ENCODE data around the gene KCNS3. TPM values are rescaled to one million over a fixed set of nuclear protein-coding genes. Genes with fewer than 3 reads are reported as not detected.

KCNS3 gene
- total and polyA plus RNA-seq, 12 donors = 0.50 to 4.3 (median 1.8) TPM

DNA sequence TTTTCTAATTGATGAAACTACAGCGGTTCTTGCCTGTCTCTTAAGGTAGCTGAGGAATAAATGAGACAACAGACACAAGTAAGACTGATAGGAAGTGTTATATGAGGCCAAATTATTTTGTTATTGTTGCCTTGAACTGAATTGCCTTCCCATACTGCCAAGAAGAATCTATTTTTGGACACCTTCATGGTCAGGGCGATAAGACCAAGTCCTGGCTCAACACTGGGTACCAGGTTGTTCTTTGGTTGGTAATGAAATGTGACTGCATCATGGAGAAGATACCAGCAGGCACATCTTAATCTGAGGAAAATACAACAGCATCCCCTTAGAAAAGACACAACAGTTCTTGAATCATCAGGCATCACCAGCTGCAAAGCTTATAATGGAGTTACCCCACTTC lies 38.5 kb upstream of the KCNS3 start:
- no peak for TF ChIP-seq POLR2A (IDR thresholded peaks at IDR 0.05)
- TF ChIP-seq, protein P1, sequence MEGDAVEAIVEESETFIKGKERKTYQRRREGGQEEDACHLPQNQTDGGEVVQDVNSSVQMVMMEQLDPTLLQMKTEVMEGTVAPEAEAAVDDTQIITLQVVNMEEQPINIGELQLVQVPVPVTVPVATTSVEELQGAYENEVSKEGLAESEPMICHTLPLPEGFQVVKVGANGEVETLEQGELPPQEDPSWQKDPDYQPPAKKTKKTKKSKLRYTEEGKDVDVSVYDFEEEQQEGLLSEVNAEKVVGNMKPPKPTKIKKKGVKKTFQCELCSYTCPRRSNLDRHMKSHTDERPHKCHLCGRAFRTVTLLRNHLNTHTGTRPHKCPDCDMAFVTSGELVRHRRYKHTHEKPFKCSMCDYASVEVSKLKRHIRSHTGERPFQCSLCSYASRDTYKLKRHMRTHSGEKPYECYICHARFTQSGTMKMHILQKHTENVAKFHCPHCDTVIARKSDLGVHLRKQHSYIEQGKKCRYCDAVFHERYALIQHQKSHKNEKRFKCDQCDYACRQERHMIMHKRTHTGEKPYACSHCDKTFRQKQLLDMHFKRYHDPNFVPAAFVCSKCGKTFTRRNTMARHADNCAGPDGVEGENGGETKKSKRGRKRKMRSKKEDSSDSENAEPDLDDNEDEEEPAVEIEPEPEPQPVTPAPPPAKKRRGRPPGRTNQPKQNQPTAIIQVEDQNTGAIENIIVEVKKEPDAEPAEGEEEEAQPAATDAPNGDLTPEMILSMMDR (IDR thresholded peaks at IDR 0.05) = no peak
- Histone ChIP-seq H3K4me1 (replicated peaks in 1 of 2) (no peaks in the 10 kb centered on the region), H3K27me3 (no peaks in the 10 kb centered on the region), H3K27ac (no peak overlapping the region), H3K36me3 (replicated peaks in 1 of 2) (no peaks in the 10 kb centered on the region), H3K4me3 (no peak overlapping the region), H3K9me3 (replicated peaks in 1 of 3) (no peaks in the 10 kb centered on the region)
- intact Hi-C loops (cut with DNase I) = no loop called here
- 54 to 67% (median 65%) methylated on average over 2 of the region's 2 CpGs for WGBS, 4 donors
- DNase-seq = no peak

DNA sequence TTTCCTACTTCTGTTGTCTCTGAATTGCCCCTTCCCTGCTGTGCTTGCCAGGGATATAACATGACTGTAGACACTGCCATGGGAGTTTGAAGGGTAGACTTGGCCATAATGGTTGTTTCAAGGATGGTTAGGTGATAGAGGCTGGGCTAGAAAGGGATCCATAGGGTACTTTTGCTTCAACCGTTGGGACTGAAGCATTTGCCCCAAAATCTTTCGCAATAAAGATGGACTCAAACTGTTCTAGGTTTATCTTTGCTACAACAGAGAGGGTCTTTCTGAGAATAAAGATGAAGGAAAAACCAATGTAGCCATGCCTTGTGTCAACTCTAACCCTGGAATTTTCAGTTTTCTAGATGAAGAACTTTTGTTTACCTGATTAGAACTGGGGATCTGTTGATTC lies 35.0 kb upstream of the KCNS3 start:
- intact Hi-C loops (cut with DNase I) = no loop called here
- TF ChIP-seq, protein P1 (IDR thresholded peaks at IDR 0.05) = no peak
- no peak for TF ChIP-seq POLR2A (IDR thresholded peaks at IDR 0.05)
- no peaks in the 10 kb centered on the region for H3K36me3 ChIP-seq (replicated peaks in 1 of 2)
- DNase-seq = no peak
- no peak overlapping the region for H3K27ac ChIP-seq
- WGBS, 4 donors = 92 to 96% (median 95%) methylated on average over 2 of the region's 2 CpGs
- H3K27me3 ChIP-seq = no peaks in the 10 kb centered on the region
- no peaks in the 10 kb centered on the region for H3K4me1 ChIP-seq (replicated peaks in 1 of 2)
- no peaks in the 10 kb centered on the region for H3K9me3 ChIP-seq (replicated peaks in 1 of 3)
- no peak overlapping the region for H3K4me3 ChIP-seq

DNA sequence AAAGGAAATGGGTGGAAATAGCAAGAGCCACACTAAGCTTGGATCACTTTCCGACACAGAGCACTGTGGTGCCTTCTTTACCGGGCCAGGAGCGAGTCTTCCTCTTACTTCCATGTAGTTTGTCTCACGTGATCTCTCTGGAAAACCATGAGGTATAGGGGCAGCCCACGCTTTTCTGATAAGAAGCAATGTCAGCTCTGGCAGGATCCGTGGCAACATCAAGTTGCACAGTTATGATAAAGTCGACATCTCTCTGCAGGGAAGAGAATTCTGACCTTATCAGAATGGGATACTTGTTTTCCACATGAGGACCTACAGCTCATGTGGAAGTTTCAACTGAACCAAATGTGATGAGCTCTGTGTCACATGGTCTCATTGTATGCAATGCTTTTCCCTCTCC lies 32.7 kb upstream of the KCNS3 start:
- TF ChIP-seq POLR2A (IDR thresholded peaks at IDR 0.05) = no peak
- TF ChIP-seq, protein P1 (IDR thresholded peaks at IDR 0.05) = no peak
- no peak overlapping the region for H3K4me3 ChIP-seq
- intact Hi-C loops (cut with DNase I) = no loop called here
- H3K27ac ChIP-seq = no peak overlapping the region
- no peaks in the 10 kb centered on the region for H3K27me3 ChIP-seq
- H3K36me3 ChIP-seq (replicated peaks in 1 of 2) = no peaks in the 10 kb centered on the region
- H3K9me3 ChIP-seq (replicated peaks in 1 of 3) = no peaks in the 10 kb centered on the region
- no peaks in the 10 kb centered on the region for H3K4me1 ChIP-seq (replicated peaks in 1 of 2)
- no peak for DNase-seq
- 89 to 97% (median 91%) methylated on average over 7 of the region's 7 CpGs for WGBS, 4 donors

DNA sequence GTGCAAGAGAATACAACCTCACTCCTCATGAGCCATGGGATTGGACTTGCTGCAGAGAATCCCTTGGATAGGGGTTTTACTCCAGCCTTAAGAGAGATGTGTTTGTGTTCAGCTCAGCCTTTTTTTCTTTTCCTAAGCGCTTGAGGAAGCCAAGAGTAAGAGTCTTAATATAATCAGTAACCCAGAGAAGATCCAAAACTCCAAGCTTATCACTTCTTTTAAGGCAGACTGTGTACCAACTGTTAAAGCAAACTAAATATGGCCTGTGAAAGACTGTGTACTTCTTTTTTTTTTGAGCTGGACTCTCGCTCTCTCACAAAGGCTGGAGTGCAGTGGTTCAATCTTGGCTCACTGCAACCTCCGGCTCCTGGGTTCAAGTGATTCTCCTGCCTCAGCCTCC lies 31.8 kb upstream of the KCNS3 start:
- no peaks in the 10 kb centered on the region for H3K27me3 ChIP-seq
- intact Hi-C loops (cut with DNase I) = no loop called here
- 93 to 99% (median 95%) methylated on average over 3 of the region's 3 CpGs for WGBS, 4 donors
- TF ChIP-seq, protein P1 (IDR thresholded peaks at IDR 0.05) = no peak
- TF ChIP-seq POLR2A (IDR thresholded peaks at IDR 0.05) = no peak
- no peak overlapping the region for H3K4me3 ChIP-seq
- DNase-seq = no peak
- H3K36me3 ChIP-seq (replicated peaks in 1 of 2) = no peaks in the 10 kb centered on the region
- H3K4me1 ChIP-seq (replicated peaks in 1 of 2) = no peaks in the 10 kb centered on the region
- no peaks in the 10 kb centered on the region for H3K9me3 ChIP-seq (replicated peaks in 1 of 3)
- no peak overlapping the region for H3K27ac ChIP-seq

Measured in adrenal gland (tissue), 12 donors.